HG03196 (cell line): ENCODE results near the gene KDR.

Experiments
- ATAC-seq: cut with Tn5 transposase; IDR thresholded peaks from one replicate; pipeline ENCODE4 v1.9.1; 2021; ENCODE audit not compliant: unreplicated experiment

KDR gene

GRCh38 chr4:55124322-55125076 is 896 bp downstream of the KDR start:
- no peak for ATAC-seq

- ATAC-seq = no peak
These were observed 1.6 kb downstream of the KDR start for GRCh38 chr4:55123791-55124190.

GRCh38 chr4:55122235-55122634 is 3.2 kb downstream of the KDR start:
- no peak for ATAC-seq

GRCh38 chr4:55121246-55121645 is 4.1 kb downstream of the KDR start:
- no peak for ATAC-seq

- no peak for ATAC-seq
These were observed 7.0 kb downstream of the KDR start for GRCh38 chr4:55118397-55118796.

- no peak for ATAC-seq
These were observed 7.9 kb downstream of the KDR start for GRCh38 chr4:55117511-55117910.

GRCh38 chr4:55116450-55116849 is 8.9 kb downstream of the KDR start:
- ATAC-seq = no peak

- no peak for ATAC-seq
These were observed 13.8 kb downstream of the KDR start for GRCh38 chr4:55111601-55112000.

GRCh38 chr4:55110131-55110530 is 15.3 kb downstream of the KDR start:
- ATAC-seq = no peak

GRCh38 chr4:55107054-55107453 is 18.3 kb downstream of the KDR start:
- no peak for ATAC-seq

GRCh38 chr4:55103224-55103623 is 22.2 kb downstream of the KDR start:
- no peak for ATAC-seq

GRCh38 chr4:55099816-55100215 is 25.6 kb downstream of the KDR start:
- no peak for ATAC-seq

GRCh38 chr4:55098456-55099204 is 26.8 kb downstream of the KDR start:
- no peak for ATAC-seq

GRCh38 chr4:55096619-55097018 is 28.8 kb downstream of the KDR start:
- no peak for ATAC-seq

GRCh38 chr4:55096045-55096444 is 29.4 kb downstream of the KDR start:
- ATAC-seq = no peak

GRCh38 chr4:55092504-55092903 is 32.9 kb downstream of the KDR start:
- ATAC-seq = no peak

- no peak for ATAC-seq
These were observed 35.5 kb downstream of the KDR start for GRCh38 chr4:55089916-55090315.

- ATAC-seq = no peak
These were observed 37.5 kb downstream of the KDR start for GRCh38 chr4:55087913-55088260.

GRCh38 chr4:55087009-55087912 is 38.1 kb downstream of the KDR start:
- ATAC-seq = no peak

GRCh38 chr4:55086578-55086977 is 38.8 kb downstream of the KDR start:
- ATAC-seq = no peak

GRCh38 chr4:55083735-55084134 is 41.7 kb downstream of the KDR start:
- no peak for ATAC-seq

GRCh38 chr4:55082756-55083155 is 42.6 kb downstream of the KDR start:
- ATAC-seq = no peak
